Stomach (tissue), 9 donors: ENCODE measurements around the gene LRRC27. TPM values are rescaled to one million over a fixed set of nuclear protein-coding genes. Genes with fewer than 3 reads are reported as not detected.
"Not testable (repeated sequence)": the region's sequence is repeated elsewhere in the genome, so short reads cannot be mapped to it uniquely, and the experiment has no call there.

ENCODE experiments used
- DNase-seq, 2 donors: peaks; one replicate each; pipeline versions ENCODE4 v3.0.0 to v3.0.0-alpha.2; 2013 to 2019
- H3K27ac ChIP-seq, 5 donors: fragments of 200-600 bp in 4 of 5; sonication (generic) in 4 of 5; one replicate each; pipeline ENCODE4 v1.5.1; 2013 to 2019; ENCODE audit warnings: mild to moderate bottlenecking in 1 of 5, moderate library complexity in 1 of 5
- H3K27me3 ChIP-seq, 3 donors: fragments of 200-600 bp; sonication (generic); one replicate each; pipeline ENCODE4 v1.5.1; 2017 to 2019; ENCODE audit warnings: mixed run types in 1 of 3
- H3K36me3 ChIP-seq, 4 donors: fragments of 200-600 bp; sonication (generic); 1 replicate in 3 of 4; 2 replicates in 1 of 4; pipeline ENCODE4 v1.5.1; 2016 to 2019
- H3K4me1 ChIP-seq, 4 donors: fragments of 200-600 bp; sonication (generic); one replicate each; pipeline ENCODE4 v1.5.1; 2016 to 2019
- H3K4me3 ChIP-seq, 4 donors: fragments of 200-600 bp; sonication (generic) in 3 of 4; one replicate each; pipeline ENCODE4 v1.5.1; 2016 to 2019; ENCODE audit warnings: mild to moderate bottlenecking in 1 of 4
- H3K9me3 ChIP-seq, 4 donors: fragments of 200-600 bp; sonication (generic); one replicate each; pipeline ENCODE4 v1.5.1; 2016 to 2019
- CTCF ChIP-seq, 7 experiments: fragments of 450-650 bp in 4 of 7; fragments of 200-600 bp in 3 of 7; sonication (generic) in 3 of 7; IDR thresholded peaks; one replicate each; pipeline ENCODE4 v1.5.1; 2016 to 2019; ENCODE audit warnings: antibody characterized with exemption in 7 of 7, control low read depth in 2 of 7, mild to moderate bottlenecking in 1 of 7
- EP300 ChIP-seq: sonication (generic); formaldehyde crosslinking; IDR thresholded peaks from one replicate; pipeline ENCODE4 v1.6.1; 2017; ENCODE audit warnings: antibody characterized with exemption
- POLR2A ChIP-seq, 4 donors: fragments of 450-650 bp; IDR thresholded peaks; one replicate each; pipeline ENCODE4 v1.6.1; 2016; ENCODE audit warnings: antibody characterized with exemption in 4 of 4, control low read depth in 2 of 4, mild to moderate bottlenecking in 1 of 4, moderate library complexity in 1 of 4
- POLR2AphosphoS5 ChIP-seq, 3 donors: sonication (generic); formaldehyde crosslinking; IDR thresholded peaks; one replicate each; pipeline ENCODE4 v1.6.1; 2016; ENCODE audit warnings: antibody characterized with exemption in 3 of 3
- WGBS, 5 donors: extraction: QIAGEN DNeasy Blood & Tissue Kit in 3 of 5; methylation state at CpG; one replicate each; pipeline versions ENCODE4 v1.1.5 to v1.1.7; 2013 to 2018; 5-methylcytosine and 5-hydroxymethylcytosine counted together
- intact Hi-C: fragments of 100-400 bp; cut with DNase I; formaldehyde crosslinking; loops from one replicate; pipeline ENCODE4 v1.15.1; 2023; ENCODE audit warnings: low total_unique reads
- polyA plus RNA-seq, 3 donors: library from polyadenylated mRNA; stranded (reverse); fragments of 200-250 nt; gene quantifications; one replicate each; pipeline ENCODE4 v1.2.3, GENCODE V29; 2013
- total RNA-seq, 5 donors: library from RNA; depleted of rRNA; stranded (reverse); fragments of >200 nt; gene quantifications; one replicate each; pipeline versions ENCODE4 v1.1.0 to v1.2.3, GENCODE V29; 2014 to 2016
- donor health status: healthy with polysubstance abuse.
- donor health status: Bipolar disorder and iron deficiency.
- donor health status: healthy.

The LRRC27 gene
- total and polyA plus RNA-seq, 8 donors, result 4.2 to 31.3 (median 11.1) TPM

GRCh38 chr10:132351611-132352010 lies 19.6 kb downstream of the LRRC27 start:
- TF ChIP-seq POLR2AphosphoS5 (IDR thresholded peaks at IDR 0.05) (no peak), EP300 (no peak), POLR2A (IDR thresholded peaks at IDR 0.05) (no peak), CTCF (IDR thresholded peaks at IDR 0.05) (no peak)
- H3K4me3 ChIP-seq, result no peak overlapping the region
- intact Hi-C loops, result loop anchor here (2.0 kb wide), 1 partner anchor 129 kb away; no protein-coding TSS in a partner anchor
- H3K9me3 ChIP-seq, result no peaks in the 10 kb centered on the region
- peaks cover 0 to 66% (median 54%) of the 10 kb centered on the region in 4 donors for H3K36me3 ChIP-seq
- DNase-seq, result no peak
- 85 to 91% (median 89%) methylated on average over 21 to 25 of the region's 25 CpGs for WGBS, 5 donors
- no peak overlapping the region for H3K27ac ChIP-seq
- H3K27me3 ChIP-seq, result no peaks in the 10 kb centered on the region
- H3K4me1 ChIP-seq, result peaks cover 0 to 5% (median 2%) of the 10 kb centered on the region in 4 donors

GRCh38 chr10:132352462-132353308 lies 20.7 kb downstream of the LRRC27 start:
- peaks cover 0 to 74% (median 60%) of the 10 kb centered on the region in 4 donors for H3K36me3 ChIP-seq
- H3K9me3 ChIP-seq, H3K4me1 ChIP-seq, H3K27ac ChIP-seq, H3K27me3 ChIP-seq, intact Hi-C loops, H3K4me3 ChIP-seq: not testable (repeated sequence)
- 36 to 56% (median 50%) methylated on average over 26 to 33 of the region's 44 CpGs for WGBS, 5 donors
- DNase-seq, result peak; percentile 77 to 90
- TF ChIP-seq CTCF (IDR thresholded peaks at IDR 0.05), result peak in 5 of 7 experiments; percentile 70 to 83 (median 81)

GRCh38 chr10:132353456-132354355 lies 21.7 kb downstream of the LRRC27 start:
- Histone ChIP-seq H3K4me3 (no peak overlapping the region), H3K4me1 (peaks cover 0 to 5% (median 2%) of the 10 kb centered on the region in 4 donors), H3K27me3 (no peaks in the 10 kb centered on the region), H3K36me3 (peaks cover 0 to 64% (median 50%) of the 10 kb centered on the region in 4 donors), H3K9me3 (no peaks in the 10 kb centered on the region), H3K27ac (no peak overlapping the region)
- WGBS, 5 donors, result 89 to 97% (median 91%) methylated on average over 12 to 20 of the region's 20 CpGs
- intact Hi-C loops, result no loop called here
- no peak for DNase-seq
- TF ChIP-seq CTCF (IDR thresholded peaks at IDR 0.05) (no peak), POLR2A (IDR thresholded peaks at IDR 0.05) (no peak), POLR2AphosphoS5 (IDR thresholded peaks at IDR 0.05) (no peak), EP300 (no peak)

GRCh38 chr10:132354356-132355094 lies 22.5 kb downstream of the LRRC27 start:
- peaks cover 0 to 56% (median 44%) of the 10 kb centered on the region in 4 donors for H3K36me3 ChIP-seq
- intact Hi-C loops, result no loop called here
- WGBS, 5 donors, result 87 to 92% (median 90%) methylated on average over 24 to 32 of the region's 32 CpGs
- TF ChIP-seq CTCF (IDR thresholded peaks at IDR 0.05), result no peak
- no peak for TF ChIP-seq POLR2AphosphoS5 (IDR thresholded peaks at IDR 0.05)
- TF ChIP-seq EP300, result no peak
- no peak for TF ChIP-seq POLR2A (IDR thresholded peaks at IDR 0.05)
- H3K4me3 ChIP-seq, result no peak overlapping the region
- H3K27ac ChIP-seq, result no peak overlapping the region
- H3K27me3 ChIP-seq, result no peaks in the 10 kb centered on the region
- H3K9me3 ChIP-seq, result no peaks in the 10 kb centered on the region
- DNase-seq, result no peak
- peaks cover 0 to 5% (median 2%) of the 10 kb centered on the region in 4 donors for H3K4me1 ChIP-seq
